Naive thymus-derived CD4-positive, alpha-beta T cell (primary cell): ENCODE data around the gene PEX14. TPM values are rescaled to one million over a fixed set of nuclear protein-coding genes. Genes with fewer than 3 reads are reported as not detected.

Source experiments
- ATAC-seq: fragments of 150-1000 bp; cut with Tn5 transposase; 2 replicates; pipeline ENCODE4 v1.10.0; 2021; ENCODE audit warnings: mild to moderate bottlenecking, moderate library complexity
- CTCF ChIA-PET: fragments of 350-600 bp; sonication (Branson Sonifier 250); formaldehyde crosslinking; loops from one replicate; lab custom pipeline; 2021; ENCODE audit warnings: antibody characterized with exemption; lab: Charles Lee
- POLR2A ChIA-PET: fragments of 350-600 bp; sonication (Branson Sonifier 250); formaldehyde crosslinking; loops from one replicate; lab custom pipeline; 2021; ENCODE audit warnings: antibody characterized with exemption, inconsistent platforms; lab: Charles Lee
- DNase-seq, 9 donors: peaks; one replicate each; pipeline versions ENCODE4 v3.0.0 to v3.0.0-alpha.2; 2020 to 2022; ENCODE audit warnings: mixed read lengths in 1 of 9
- H3K27ac ChIP-seq: one replicate; pipeline ENCODE4 v1.7.0; 2013; ENCODE audit warnings: mild to moderate bottlenecking, low read depth, low read length, moderate library complexity
- H3K27me3 ChIP-seq, 2 donors: one replicate each; pipeline ENCODE4 v1.7.0; 2013; ENCODE audit warnings: low read length in 2 of 2, mild to moderate bottlenecking in 2 of 2, moderate library complexity in 2 of 2; ENCODE audit not compliant: control insufficient read depth in 2 of 2, insufficient read depth in 2 of 2
- H3K36me3 ChIP-seq, 3 experiments: 1 replicate in 2 of 3; 2 replicates in 1 of 3; pipeline ENCODE4 v1.7.0; 2013; ENCODE audit warnings: low read length in 3 of 3, mild to moderate bottlenecking in 3 of 3, moderate library complexity in 1 of 3; ENCODE audit not compliant: insufficient read depth in 3 of 3, control insufficient read depth in 2 of 3
- H3K4me1 ChIP-seq, 2 donors: one replicate each; pipeline ENCODE4 v1.7.0; 2013; ENCODE audit warnings: low read length in 2 of 2, mild to moderate bottlenecking in 2 of 2, moderate library complexity in 1 of 2; ENCODE audit not compliant: control insufficient read depth in 2 of 2, insufficient read depth in 2 of 2
- H3K4me3 ChIP-seq: 2 replicates; pipeline ENCODE4 v1.7.0; 2013; ENCODE audit warnings: mild to moderate bottlenecking, low read length
- H3K9me3 ChIP-seq, 3 experiments: 1 replicate in 2 of 3; 2 replicates in 1 of 3; pipeline ENCODE4 v1.7.0; 2013; ENCODE audit warnings: low read length in 3 of 3; ENCODE audit not compliant: control insufficient read depth in 2 of 3
- H3K27ac Mint-ChIP-seq, 9 donors: one replicate each; pipeline ENCODE4 v1.8.0; 2020 to 2022; ENCODE audit warnings: mixed read lengths in 9 of 9, mild to moderate bottlenecking in 8 of 9, moderate library complexity in 5 of 9, inconsistent platforms in 2 of 9
- H3K27me3 Mint-ChIP-seq, 5 donors: one replicate each; pipeline ENCODE4 v1.8.0; 2021 to 2022; ENCODE audit warnings: mixed read lengths in 5 of 5, mild to moderate bottlenecking in 1 of 5
- H3K36me3 Mint-ChIP-seq, 5 donors: one replicate each; pipeline ENCODE4 v1.8.0; 2020 to 2022; ENCODE audit warnings: mixed read lengths in 5 of 5, mild to moderate bottlenecking in 3 of 5, inconsistent platforms in 1 of 5
- H3K4me1 Mint-ChIP-seq, 7 donors: one replicate each; pipeline ENCODE4 v1.8.0; 2020 to 2022; ENCODE audit warnings: mixed read lengths in 7 of 7, mild to moderate bottlenecking in 3 of 7, inconsistent platforms in 1 of 7
- H3K4me3 Mint-ChIP-seq, 10 donors: one replicate each; pipeline ENCODE4 v1.8.0; 2020 to 2022; ENCODE audit warnings: mild to moderate bottlenecking in 10 of 10, mixed read lengths in 10 of 10, moderate library complexity in 6 of 10, inconsistent platforms in 2 of 10
- H3K9me3 Mint-ChIP-seq, 11 donors: one replicate each; pipeline ENCODE4 v1.8.0; 2020 to 2022; ENCODE audit warnings: mixed read lengths in 11 of 11, mild to moderate bottlenecking in 4 of 11, inconsistent platforms in 1 of 11, moderate library complexity in 1 of 11
- intact Hi-C, 2 donors: fragments of 100-400 bp; cut with micrococcal nuclease; formaldehyde crosslinking; loops; one replicate each; pipeline ENCODE4 v1.15.1; 2023
- polyA plus RNA-seq, 2 donors: library from polyadenylated mRNA; unstranded; fragments of 300-500 nt; fragmentation: Illumina TruSeq; gene quantifications; one replicate each; pipeline ENCODE4 v1.2.3, GENCODE V29; 2021
- total RNA-seq, 6 experiments: library from RNA in 5 of 6; stranded (reverse) in 5 of 6; gene quantifications; 1 replicate in 5 of 6; 2 replicates in 1 of 6; pipeline ENCODE4 v1.2.3 and lab custom pipeline; 2021 to 2026

PEX14 gene
- total and polyA plus RNA-seq, 7 experiments from 2014 or later: 3.6 to 27.8 (median 21.3) TPM

DNA sequence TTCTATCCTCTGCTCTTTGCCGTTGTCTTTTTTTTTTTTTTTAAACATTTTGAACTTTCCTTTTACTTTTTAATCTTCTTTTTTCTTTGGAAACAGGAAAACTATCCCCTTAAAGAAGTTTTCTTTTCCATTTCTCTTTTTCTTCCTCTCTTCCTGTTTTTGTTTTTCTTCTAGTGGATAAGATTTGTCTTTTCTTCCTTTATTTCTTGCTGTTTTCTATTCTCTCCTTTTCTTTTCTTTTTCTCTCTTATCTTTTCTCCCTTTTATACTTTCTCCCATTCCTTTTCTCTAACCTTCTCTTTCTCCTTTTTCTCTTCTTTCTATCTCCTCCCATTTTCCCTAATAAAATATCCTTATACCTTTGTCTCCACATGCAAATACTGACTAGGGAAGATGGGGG, 46.2 kb downstream of the PEX14 start:
- H3K27me3 Mint-ChIP-seq: no peaks in the 10 kb centered on the region
- ChIA-PET CTCF (interaction anchor here (0.7 kb wide), 1 partner anchor 180 kb away, joined by 3 read pairs; no protein-coding TSS in a partner anchor), POLR2A (no interaction called here)
- Histone ChIP-seq H3K27ac (no peak overlapping the region), H3K9me3 (no peaks in the 10 kb centered on the region), H3K27me3 (no peaks in the 10 kb centered on the region), H3K36me3 (no peaks in the 10 kb centered on the region), H3K4me1 (peaks cover 7 to 30% of the 10 kb centered on the region in 2 donors), H3K4me3 (no peak overlapping the region)
- H3K4me1 Mint-ChIP-seq: peaks cover 33 to 75% (median 59%) of the 10 kb centered on the region in 7 donors
- DNase-seq (no peak), ATAC-seq (no peak)
- peak overlapping the region in 4 of 9 donors; percentile 15 to 74 (median 61) for H3K27ac Mint-ChIP-seq
- H3K36me3 Mint-ChIP-seq: peaks cover 0 to 26% (median 5%) of the 10 kb centered on the region in 5 donors
- no peaks in the 10 kb centered on the region for H3K9me3 Mint-ChIP-seq
- no peak overlapping the region for H3K4me3 Mint-ChIP-seq
- intact Hi-C loops: no loop called here

DNA sequence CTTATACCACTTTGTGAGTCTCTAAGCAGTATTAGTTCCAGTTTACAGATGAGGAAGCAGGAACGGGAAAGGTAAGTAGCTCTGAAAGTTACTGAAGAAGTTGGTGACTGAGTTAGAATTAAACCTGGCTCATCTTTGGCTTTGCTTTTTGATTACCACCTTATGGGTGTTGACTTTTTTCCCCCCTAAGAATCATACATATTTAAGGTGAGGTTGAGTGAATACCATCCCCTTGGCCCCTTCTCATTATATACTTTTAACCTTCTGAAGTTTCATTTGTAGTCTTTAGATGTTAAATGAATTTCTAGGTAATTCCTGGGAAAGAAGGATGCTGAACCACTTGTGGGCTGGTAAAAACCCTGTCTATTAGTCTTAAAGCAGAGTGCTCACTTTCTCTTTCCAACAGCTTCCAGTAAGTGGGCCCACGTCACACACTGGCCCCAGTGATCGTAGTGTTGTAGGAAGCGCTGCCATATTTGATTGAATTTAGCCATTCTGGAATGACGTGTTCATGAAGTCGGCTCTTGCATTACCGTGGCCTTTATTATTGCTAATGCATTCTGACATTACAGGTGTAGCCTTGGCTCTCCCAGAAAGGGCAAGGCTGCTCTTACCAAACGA, 46.9 kb downstream of the PEX14 start:
- Mint-ChIP-seq H3K4me1 (peaks cover 27 to 70% (median 52%) of the 10 kb centered on the region in 7 donors), H3K27me3 (no peaks in the 10 kb centered on the region), H3K27ac (peak overlapping the region in 1 of 9 donors; percentile 65), H3K4me3 (no peak overlapping the region), H3K9me3 (no peaks in the 10 kb centered on the region), H3K36me3 (peaks cover 0 to 26% (median 5%) of the 10 kb centered on the region in 5 donors)
- no peaks in the 10 kb centered on the region for H3K27me3 ChIP-seq
- H3K36me3 ChIP-seq: no peaks in the 10 kb centered on the region
- no peaks in the 10 kb centered on the region for H3K9me3 ChIP-seq
- intact Hi-C loops: no loop called here
- no peak overlapping the region for H3K4me3 ChIP-seq
- ATAC-seq (no peak), DNase-seq (no peak)
- ChIA-PET CTCF (interaction anchor here (0.6 kb wide), 1 partner anchor 396 kb away, joined by 3 read pairs; no protein-coding TSS in a partner anchor), POLR2A (no interaction called here)
- H3K4me1 ChIP-seq: peaks cover 0 to 23% of the 10 kb centered on the region in 2 donors
- H3K27ac ChIP-seq: no peak overlapping the region

DNA sequence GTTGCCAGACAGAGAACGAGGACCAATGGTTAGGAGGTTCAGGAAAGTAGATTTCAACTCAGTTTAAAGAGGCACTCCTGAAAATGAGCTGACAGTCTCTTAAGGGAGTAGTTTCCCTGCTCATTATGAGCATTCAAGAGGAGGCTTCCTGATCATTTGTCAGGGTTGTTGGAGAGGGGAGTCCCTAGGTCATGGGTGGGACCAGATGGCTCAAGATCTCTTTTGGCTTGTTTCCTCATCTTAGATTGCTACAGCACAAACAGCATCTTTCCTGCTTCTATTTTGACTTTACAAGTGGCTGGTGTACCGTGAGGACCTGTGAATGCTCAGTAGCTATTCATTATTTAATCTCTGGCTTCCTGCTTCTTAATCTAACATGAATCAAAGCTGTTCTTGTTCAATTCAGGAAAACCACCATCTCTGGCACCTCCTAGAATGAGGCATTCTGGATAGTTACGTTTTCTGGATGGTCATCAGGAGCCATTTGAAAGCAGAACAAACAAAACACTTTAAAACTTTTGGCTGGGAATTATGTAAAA, 47.6 kb downstream of the PEX14 start:
- DNase-seq (no peak), ATAC-seq (no peak)
- intact Hi-C loops: no loop called here
- Mint-ChIP-seq H3K27me3 (no peaks in the 10 kb centered on the region), H3K4me3 (no peak overlapping the region), H3K9me3 (no peaks in the 10 kb centered on the region), H3K27ac (peak overlapping the region in 1 of 9 donors; percentile 36), H3K4me1 (peaks cover 20 to 62% (median 45%) of the 10 kb centered on the region in 7 donors), H3K36me3 (peaks cover 0 to 22% (median 4%) of the 10 kb centered on the region in 5 donors)
- no peaks in the 10 kb centered on the region for H3K36me3 ChIP-seq
- no peak overlapping the region for H3K4me3 ChIP-seq
- H3K27me3 ChIP-seq: no peaks in the 10 kb centered on the region
- H3K4me1 ChIP-seq: peaks cover 0 to 15% of the 10 kb centered on the region in 2 donors
- ChIA-PET POLR2A (interaction anchor here (0.6 kb wide), 1 partner anchor 759 kb away, joined by 3 read pairs; no protein-coding TSS in a partner anchor), CTCF (interaction anchor here (0.6 to 1.1 kb wide), 3 partner anchors 28 to 396 kb away, joined by 3 to 7 read pairs (median 3); no protein-coding TSS in a partner anchor)
- H3K9me3 ChIP-seq: no peaks in the 10 kb centered on the region
- no peak overlapping the region for H3K27ac ChIP-seq

DNA sequence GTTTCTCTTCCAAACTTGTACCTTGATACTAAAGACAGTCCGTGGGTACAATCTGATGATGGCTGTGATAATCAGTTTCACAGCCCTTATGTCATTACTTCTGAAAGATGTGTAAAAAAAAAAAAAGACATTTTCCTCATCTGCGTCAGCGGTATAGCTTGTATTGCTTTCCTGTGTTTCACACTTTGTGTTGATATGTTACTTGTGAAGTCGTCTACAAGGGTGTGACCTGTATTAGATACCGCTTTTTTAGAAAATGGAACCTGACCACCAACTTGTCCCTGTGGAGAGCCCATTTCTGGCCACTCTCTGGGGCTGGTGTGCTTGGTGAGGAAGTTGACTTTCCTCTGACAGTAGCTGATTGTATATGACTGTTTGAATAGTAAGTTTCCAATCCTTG, 50.5 kb downstream of the PEX14 start:
- H3K36me3 Mint-ChIP-seq: peaks cover 0 to 24% (median 5%) of the 10 kb centered on the region in 5 donors
- Histone ChIP-seq H3K27ac (no peak overlapping the region), H3K9me3 (no peaks in the 10 kb centered on the region), H3K36me3 (no peaks in the 10 kb centered on the region), H3K4me3 (no peak overlapping the region), H3K4me1 (peaks cover 0 to 10% of the 10 kb centered on the region in 2 donors), H3K27me3 (no peaks in the 10 kb centered on the region)
- peak overlapping the region in 1 of 10 donors; percentile 36 for H3K4me3 Mint-ChIP-seq
- POLR2A ChIA-PET: interaction anchor here (0.6 kb wide), 1 partner anchor 216 kb away, joined by 3 read pairs; no protein-coding TSS in a partner anchor
- ATAC-seq (peak; percentile 88), DNase-seq (no peak)
- H3K27ac Mint-ChIP-seq: peak overlapping the region in 1 of 9 donors; percentile 14
- no peaks in the 10 kb centered on the region for H3K27me3 Mint-ChIP-seq
- H3K4me1 Mint-ChIP-seq: peaks cover 16 to 66% (median 49%) of the 10 kb centered on the region in 7 donors
- no peaks in the 10 kb centered on the region for H3K9me3 Mint-ChIP-seq
- intact Hi-C loops: no loop called here
- CTCF ChIA-PET: interaction anchor here (0.6 to 1.6 kb wide), 2 partner anchors 33 to 1299 kb away, joined by 3 read pairs; no protein-coding TSS in a partner anchor

DNA sequence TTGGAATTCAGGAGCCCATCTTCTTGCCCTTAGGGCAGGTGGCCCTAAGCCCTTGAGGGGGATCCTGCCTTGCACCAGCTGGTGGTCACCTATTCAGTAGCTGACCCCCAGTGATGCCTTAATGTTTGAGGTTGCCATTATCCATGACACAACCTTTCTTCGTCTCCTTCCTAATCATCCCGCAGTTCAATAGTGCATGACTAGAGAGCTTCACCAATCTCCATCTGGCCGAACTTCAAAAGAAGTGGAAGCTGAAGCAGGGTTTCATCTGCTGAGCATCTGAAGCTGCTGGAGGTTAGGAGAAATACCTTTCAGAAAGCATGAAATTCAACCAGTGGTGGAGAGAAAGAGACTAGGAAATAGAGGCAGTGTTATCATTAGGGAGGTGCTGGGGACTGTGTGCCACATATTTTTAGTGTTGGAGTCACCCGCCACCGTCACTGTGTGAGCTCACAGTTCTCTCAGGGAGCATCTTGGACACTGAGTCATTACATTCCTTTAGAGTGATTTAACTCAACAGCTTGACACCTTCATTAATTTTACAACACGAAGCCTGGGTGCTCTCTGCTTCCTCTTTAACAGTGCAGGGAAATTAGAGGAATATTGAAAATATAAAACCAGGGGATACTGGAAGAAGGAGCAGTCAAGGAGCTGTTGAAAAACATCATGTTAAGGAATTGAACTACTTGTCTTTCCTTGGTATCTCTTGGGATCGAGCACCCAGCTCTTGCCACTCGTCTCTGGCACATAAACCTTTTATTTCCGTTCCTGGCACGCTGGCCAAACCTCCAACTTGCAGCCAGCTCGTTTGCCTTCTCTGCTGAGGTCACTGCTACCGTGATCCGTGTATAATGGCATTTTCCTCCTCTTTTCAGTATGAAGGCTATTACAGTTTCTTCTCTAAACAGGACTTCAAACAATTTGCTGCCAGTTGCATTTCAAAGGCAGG, 53.6 kb downstream of the PEX14 start:
- CTCF ChIA-PET: interaction anchor here (0.6 to 1.0 kb wide), 2 partner anchors 21 to 52 kb away, joined by 3 to 4 read pairs; no protein-coding TSS in a partner anchor
- POLR2A ChIA-PET: interaction anchor here (0.6 kb wide), 1 partner anchor 21 kb away, joined by 3 read pairs; no protein-coding TSS in a partner anchor
- no peak overlapping the region for H3K27ac Mint-ChIP-seq

DNA sequence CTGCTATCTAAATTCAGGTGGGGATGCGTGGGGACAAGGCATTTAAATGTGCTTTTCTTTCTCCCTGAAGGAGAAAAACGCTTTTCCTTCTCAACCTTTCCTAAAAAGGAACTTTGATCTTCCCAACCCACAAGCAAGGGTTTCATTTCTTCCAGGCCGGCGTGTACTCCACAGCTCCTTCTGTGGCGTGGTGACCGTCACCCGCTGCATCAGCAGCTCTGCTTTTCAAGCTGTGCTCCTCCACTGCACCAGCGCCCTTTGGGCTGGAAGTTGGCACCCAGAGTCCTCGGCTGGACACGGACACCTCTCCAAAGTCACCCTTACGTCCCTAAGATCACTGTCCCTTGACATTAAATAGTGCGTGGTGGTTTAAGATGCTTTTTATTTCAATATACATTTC, 54.3 kb downstream of the PEX14 start:
- no peak for DNase-seq
- H3K4me3 Mint-ChIP-seq: no peak overlapping the region
- Histone ChIP-seq H3K9me3 (no peaks in the 10 kb centered on the region), H3K36me3 (no peaks in the 10 kb centered on the region), H3K4me1 (peaks cover 0 to 10% of the 10 kb centered on the region in 2 donors), H3K27ac (no peak overlapping the region), H3K4me3 (no peak overlapping the region), H3K27me3 (no peaks in the 10 kb centered on the region)
- H3K27me3 Mint-ChIP-seq: no peaks in the 10 kb centered on the region
- H3K9me3 Mint-ChIP-seq: no peaks in the 10 kb centered on the region
- ChIA-PET CTCF (interaction anchor here (0.6 to 1.0 kb wide), 2 partner anchors 21 to 51 kb away, joined by 3 to 4 read pairs; no protein-coding TSS in a partner anchor), POLR2A (no interaction called here)
- H3K27ac Mint-ChIP-seq: peak overlapping the region in 1 of 9 donors; percentile 28
- ATAC-seq: no peak
- H3K4me1 Mint-ChIP-seq: peaks cover 7 to 45% (median 34%) of the 10 kb centered on the region in 7 donors
- peaks cover 0 to 11% (median 5%) of the 10 kb centered on the region in 5 donors for H3K36me3 Mint-ChIP-seq
- intact Hi-C loops: no loop called here

More for the DNA sequence above, 53.6 kb downstream of the PEX14 start:
- ATAC-seq: no peak
- H3K27me3 ChIP-seq: no peaks in the 10 kb centered on the region
- H3K4me3 ChIP-seq: no peak overlapping the region
- no peaks in the 10 kb centered on the region for H3K27me3 Mint-ChIP-seq
- H3K4me1 ChIP-seq: peaks cover 0 to 10% of the 10 kb centered on the region in 2 donors
- H3K4me1 Mint-ChIP-seq: peaks cover 7 to 48% (median 31%) of the 10 kb centered on the region in 7 donors
- H3K9me3 ChIP-seq: no peaks in the 10 kb centered on the region
- no peak overlapping the region for H3K27ac ChIP-seq
- DNase-seq: no peak
- no peak overlapping the region for H3K4me3 Mint-ChIP-seq
- H3K36me3 ChIP-seq: no peaks in the 10 kb centered on the region
- peaks cover 0 to 14% (median 5%) of the 10 kb centered on the region in 5 donors for H3K36me3 Mint-ChIP-seq
- intact Hi-C loops: no loop called here
- H3K9me3 Mint-ChIP-seq: no peaks in the 10 kb centered on the region
